ENCODE data around the gene SUFU.

The SUFU gene

DNA sequence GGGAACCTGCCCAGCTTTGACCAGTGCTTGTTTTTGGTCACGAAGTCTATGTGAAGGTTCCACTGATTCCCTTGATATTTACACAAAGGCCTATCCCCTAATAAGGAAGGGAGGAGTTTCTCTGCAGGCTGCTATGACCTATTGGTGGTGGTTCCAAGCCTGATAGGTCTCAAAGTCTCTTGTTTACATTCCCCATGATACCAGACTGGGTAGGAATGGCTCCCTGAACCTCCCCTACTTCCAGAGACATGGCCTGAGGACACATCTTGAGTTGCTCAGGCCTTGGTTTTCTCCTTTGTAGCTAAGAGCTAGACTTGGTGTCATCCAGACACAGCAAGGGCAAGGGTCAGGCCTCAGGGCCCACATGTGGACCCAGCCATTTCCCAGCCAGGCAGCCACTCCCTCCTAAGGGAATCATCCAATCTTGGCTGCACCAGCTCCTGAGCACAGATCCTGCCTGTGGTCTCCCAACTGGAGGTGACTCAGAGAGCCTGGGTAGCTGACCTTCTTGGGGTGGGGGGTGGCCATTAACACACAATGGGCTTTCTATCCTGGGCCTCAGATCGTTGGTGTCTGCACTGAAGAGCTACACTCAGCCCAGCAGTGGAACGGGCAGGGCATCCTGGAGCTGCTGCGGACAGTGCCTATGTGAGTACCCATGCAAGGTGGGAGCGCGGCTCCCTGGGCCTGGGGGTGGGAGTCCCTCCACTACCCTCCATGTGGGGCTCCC lies 89.5 kb downstream of the SUFU start:
- no peak for DNase-seq (ENCODE audit: insufficient read length, low spot score)
- FAIRE-seq: no peak

GRCh38 chr10:102593804-102594079 lies 90.0 kb downstream of the SUFU start:
- no peak for FAIRE-seq

GRCh38 chr10:102595293-102595692 lies 91.5 kb downstream of the SUFU start:
- DNase-seq (ENCODE audit: insufficient read length, low spot score) (no peak), FAIRE-seq (no peak)

More at GRCh38 chr10:102593804-102594079, 90.0 kb downstream of the SUFU start:
- no peak for DNase-seq (ENCODE audit: insufficient read length, low spot score)

DNA sequence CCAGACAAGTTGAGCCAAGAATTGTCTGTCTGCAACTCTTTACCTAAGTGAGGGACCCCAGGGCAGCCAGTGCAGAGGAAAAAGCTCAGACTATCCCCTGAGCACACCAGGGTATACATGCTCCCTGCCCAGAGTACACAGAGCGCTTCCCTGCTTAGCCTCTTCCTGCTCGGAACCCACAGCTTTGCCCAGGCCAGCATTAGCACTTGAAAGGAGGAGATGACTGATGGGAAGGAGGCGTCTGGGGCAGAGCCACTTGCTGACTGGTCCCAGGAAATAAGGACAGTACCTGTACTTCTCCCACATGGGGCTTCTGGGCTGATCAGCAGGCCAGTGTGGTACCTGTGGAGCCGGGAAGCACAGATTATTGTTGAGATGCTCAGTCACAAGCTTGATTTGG lies 92.1 kb downstream of the SUFU start:
- DNase-seq (ENCODE audit: insufficient read length, low spot score): no peak

GRCh38 chr10:102596506-102596971 lies 92.8 kb downstream of the SUFU start:
- FAIRE-seq: peak; percentile 79

More for the DNA sequence above, 92.1 kb downstream of the SUFU start:
- FAIRE-seq: no peak

DNA sequence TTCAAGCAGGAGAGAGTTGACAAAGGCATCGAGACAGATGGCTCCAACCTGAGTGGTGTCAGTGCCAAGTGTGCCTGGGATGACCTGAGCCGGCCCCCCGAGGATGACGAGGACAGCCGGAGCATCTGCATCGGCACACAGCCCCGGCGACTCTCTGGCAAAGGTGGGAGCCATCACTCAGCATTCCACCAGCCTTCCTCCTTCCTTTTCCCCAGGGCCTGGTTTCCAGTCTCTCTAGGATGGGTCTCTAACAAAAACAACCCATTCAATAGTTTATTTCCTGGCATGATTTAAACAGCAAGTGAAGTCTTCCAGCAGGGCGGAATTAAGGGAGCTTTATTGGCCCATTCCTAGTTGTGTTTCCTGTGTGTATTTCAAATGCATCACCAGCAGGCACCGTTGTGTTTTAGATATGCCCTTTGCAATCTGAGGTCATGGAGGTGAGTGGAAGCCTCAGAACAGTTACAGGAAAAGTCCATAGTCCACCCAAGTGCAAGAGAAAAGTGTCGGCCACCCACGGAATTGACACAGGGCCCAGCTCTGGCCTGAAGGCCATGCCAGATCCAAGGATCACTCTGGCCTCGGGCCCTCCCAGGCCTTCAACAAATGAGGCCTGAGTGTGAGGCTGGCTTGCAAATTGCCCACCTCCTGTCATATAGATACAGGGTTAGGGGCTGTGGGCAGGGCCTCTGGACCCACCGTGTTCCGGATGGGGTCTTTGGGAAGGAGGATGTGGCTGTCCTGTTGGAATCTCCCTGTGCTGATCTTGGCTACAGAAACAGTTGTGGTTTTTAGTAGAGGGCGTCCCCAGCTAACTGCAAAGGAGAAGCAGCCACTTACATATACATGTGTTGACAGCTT lies 93.6 kb downstream of the SUFU start:
- DNase-seq (ENCODE audit: insufficient read length, low spot score) (no peak), FAIRE-seq (no peak)

More at GRCh38 chr10:102596506-102596971, 92.8 kb downstream of the SUFU start:
- peak; percentile 62 for DNase-seq (ENCODE audit: insufficient read length, low spot score)

GRCh38 chr10:102598243-102598642 lies 94.5 kb downstream of the SUFU start:
- DNase-seq (ENCODE audit: insufficient read length, low spot score) (no peak), FAIRE-seq (no peak)

GRCh38 chr10:102599565-102600327 lies 96.0 kb downstream of the SUFU start:
- DNase-seq (ENCODE audit: insufficient read length, low spot score) (no peak), FAIRE-seq (no peak)

GRCh38 chr10:102600816-102601215 lies 97.0 kb downstream of the SUFU start:
- DNase-seq (ENCODE audit: insufficient read length, low spot score) (no peak), FAIRE-seq (no peak)

GRCh38 chr10:102601639-102602038 lies 97.9 kb downstream of the SUFU start:
- DNase-seq (ENCODE audit: insufficient read length, low spot score) (no peak), FAIRE-seq (no peak)

- FAIRE-seq (no peak), DNase-seq (ENCODE audit: insufficient read length, low spot score) (no peak)
These were observed 98.7 kb downstream of the SUFU start for GRCh38 chr10:102602272-102603045.

- FAIRE-seq: no peak
- DNase-seq (ENCODE audit: insufficient read length, low spot score): no peak
These were observed 100.2 kb downstream of the SUFU start for GRCh38 chr10:102603946-102604345.

- no peak for DNase-seq (ENCODE audit: insufficient read length, low spot score)
- no peak for FAIRE-seq
These were observed 100.7 kb downstream of the SUFU start for GRCh38 chr10:102604439-102604841.

DNA sequence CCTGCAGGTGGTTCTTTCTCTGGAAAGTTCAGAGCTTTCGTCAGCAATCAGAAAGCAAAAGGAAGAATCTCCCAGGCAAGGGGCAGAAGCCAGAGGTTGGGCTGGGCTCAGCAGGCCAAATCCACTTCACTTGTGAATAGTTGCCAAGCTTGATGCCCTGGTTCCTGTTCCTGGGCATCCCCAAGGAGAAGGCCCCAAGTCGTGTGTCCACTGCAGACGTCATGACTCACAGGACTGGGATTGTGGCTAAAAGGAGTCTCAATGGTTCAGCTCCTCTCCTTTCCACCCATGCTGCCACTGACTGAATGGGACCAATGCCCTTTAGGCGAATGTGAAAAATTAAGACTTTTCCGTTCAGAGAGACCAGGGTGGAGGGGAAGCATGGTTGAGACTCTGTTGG lies 101.9 kb downstream of the SUFU start:
- no peak for DNase-seq (ENCODE audit: insufficient read length, low spot score)
- FAIRE-seq: no peak

DNA sequence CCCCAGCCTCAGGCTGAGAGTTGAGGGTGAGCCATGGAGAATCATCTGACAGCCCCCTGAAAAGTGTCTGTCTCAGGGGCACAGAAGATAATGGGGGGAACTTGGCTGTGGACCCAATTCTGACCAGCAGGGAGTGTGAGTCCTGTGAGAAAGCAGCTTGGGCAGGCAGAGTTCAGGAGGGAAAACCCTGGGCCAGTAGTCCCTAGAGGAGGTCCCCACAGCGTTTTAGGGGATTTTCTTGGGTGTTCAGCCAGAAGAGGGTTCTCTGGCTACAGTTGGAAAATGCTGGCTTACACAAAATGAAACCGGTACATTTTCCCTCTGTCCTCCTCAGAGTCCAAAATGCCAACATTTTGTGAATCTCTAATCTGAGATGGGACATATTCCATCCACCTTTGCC lies 104.7 kb downstream of the SUFU start:
- DNase-seq (ENCODE audit: insufficient read length, low spot score) (peak; percentile 24), FAIRE-seq (no peak)

GRCh38 chr10:102610441-102610887 lies 106.7 kb downstream of the SUFU start:
- FAIRE-seq (no peak), DNase-seq (ENCODE audit: insufficient read length, low spot score) (no peak)

DNA sequence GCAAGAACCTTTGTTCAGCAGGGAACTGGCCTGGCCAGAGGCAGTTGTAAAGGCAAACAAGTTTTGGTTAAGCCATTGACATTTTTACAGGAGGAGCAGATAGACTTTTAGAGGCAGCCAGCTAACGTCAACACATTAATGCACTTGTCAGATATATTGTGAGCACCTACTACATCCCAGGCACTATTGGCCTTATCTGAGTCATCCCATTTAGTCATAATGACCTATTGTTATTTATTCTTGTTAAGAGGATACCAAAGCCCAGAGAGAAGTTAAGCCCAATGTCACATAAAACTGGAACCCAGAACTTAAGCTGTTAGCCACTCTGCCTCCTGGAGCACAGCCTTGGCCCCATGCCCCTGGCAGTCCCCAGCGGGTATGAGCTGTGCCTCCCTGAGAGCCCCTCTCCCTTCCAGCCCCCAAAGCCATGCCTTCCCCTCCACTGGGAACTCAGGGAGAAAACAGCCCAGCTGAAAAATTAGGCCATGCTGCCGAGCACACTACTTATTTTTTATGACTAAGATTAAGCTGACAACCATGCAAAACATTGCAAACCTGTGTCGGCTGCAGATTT lies 107.8 kb downstream of the SUFU start:
- DNase-seq (ENCODE audit: insufficient read length, low spot score): no peak
- FAIRE-seq: no peak

DNA sequence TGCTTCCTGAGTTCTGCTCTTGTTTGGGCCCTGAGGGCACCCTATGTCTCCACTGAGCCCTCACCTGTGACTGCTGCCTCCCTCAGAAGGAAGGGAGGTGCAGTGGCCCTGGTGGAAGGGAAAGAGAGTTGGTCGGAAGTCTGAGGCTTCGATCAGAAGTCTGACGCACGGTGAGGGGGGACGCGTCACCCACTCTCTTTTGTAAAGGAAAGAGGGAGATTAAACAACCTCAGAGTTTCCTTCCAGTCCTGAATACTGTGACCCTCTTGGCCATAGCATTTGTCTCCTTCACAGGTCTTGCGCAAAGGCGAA lies 109.1 kb downstream of the SUFU start:
- FAIRE-seq: no peak

GRCh38 chr10:102613286-102613685 lies 109.5 kb downstream of the SUFU start:
- DNase-seq (ENCODE audit: insufficient read length, low spot score) (no peak), FAIRE-seq (no peak)

More for the DNA sequence above, 109.1 kb downstream of the SUFU start:
- no peak for DNase-seq (ENCODE audit: insufficient read length, low spot score)

DNA sequence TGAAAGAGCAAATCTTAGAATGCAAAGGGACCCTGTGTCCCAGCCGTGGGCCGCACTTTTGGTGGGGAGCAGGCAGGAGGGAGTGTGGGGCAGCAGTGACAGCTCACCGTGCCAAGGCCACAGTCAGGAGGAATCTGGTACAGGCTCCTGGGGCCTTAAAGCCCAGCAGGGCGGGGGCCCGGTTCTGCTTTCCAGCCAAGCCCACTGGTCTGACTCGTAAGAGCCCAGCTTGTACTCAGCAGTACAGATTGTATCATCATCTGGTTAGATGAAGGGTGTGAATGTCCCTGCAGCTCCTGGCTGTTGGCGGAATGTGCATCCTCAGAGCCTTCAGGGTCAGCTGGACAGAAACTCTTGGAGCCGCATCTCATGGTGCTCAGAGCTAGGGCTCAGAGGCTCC lies 110.0 kb downstream of the SUFU start:
- FAIRE-seq (no peak), DNase-seq (ENCODE audit: insufficient read length, low spot score) (no peak)
